Upper lobe of right lung (tissue), 1 donor: Measurements from ENCODE around the gene TBCD. TPM values are rescaled to one million over a fixed set of nuclear protein-coding genes. Genes with fewer than 3 reads are reported as not detected.

Experiments
- ATAC-seq: fragments of 200-7000 bp; cut with Tn5 transposase; one replicate; pipeline ENCODE4 v1.9.1; 2020; ENCODE audit warnings: mild to moderate bottlenecking, moderate library complexity
- DNase-seq: peaks from one replicate; pipeline ENCODE4 v3.0.0-alpha.2; 2020
- H3K27ac ChIP-seq: fragments of 200-600 bp; one replicate; pipeline ENCODE4 v1.8.0; 2022
- H3K27me3 ChIP-seq: fragments of 200-600 bp; one replicate; pipeline ENCODE4 v1.8.0; 2022; ENCODE audit warnings: mild to moderate bottlenecking
- H3K36me3 ChIP-seq: fragments of 200-600 bp; one replicate; pipeline ENCODE4 v1.8.0; 2022
- H3K4me1 ChIP-seq: fragments of 200-600 bp; one replicate; pipeline ENCODE4 v1.8.0; 2022
- H3K4me3 ChIP-seq: fragments of 200-600 bp; one replicate; pipeline ENCODE4 v1.8.0; 2022; ENCODE audit warnings: mild to moderate bottlenecking
- H3K9me3 ChIP-seq: fragments of 200-600 bp; one replicate; pipeline ENCODE4 v1.8.0; 2022
- CTCF ChIP-seq: fragments of 200-600 bp; IDR thresholded peaks from one replicate; pipeline ENCODE4 v1.8.0; 2022; ENCODE audit warnings: antibody characterized with exemption
- intact Hi-C: fragments of 100-400 bp; cut with DNase I; formaldehyde crosslinking; loops from one replicate; pipeline ENCODE4 v1.11.0; 2022
- total RNA-seq: library from RNA; stranded (reverse); fragmentation: NEBNext Ultra II Directional; extraction: Animal tissue kit (Norgen Biotek cat#: 25700); gene quantifications from one replicate; pipeline ENCODE4 v1.2.1, GENCODE V29; 2021
- donor health status: DM: no; HTN: yes; CAD: no; lungs with severe emphysema.

The TBCD gene
- total RNA-seq, 1 donor from 2014 or later, result 84.5 TPM

DNA sequence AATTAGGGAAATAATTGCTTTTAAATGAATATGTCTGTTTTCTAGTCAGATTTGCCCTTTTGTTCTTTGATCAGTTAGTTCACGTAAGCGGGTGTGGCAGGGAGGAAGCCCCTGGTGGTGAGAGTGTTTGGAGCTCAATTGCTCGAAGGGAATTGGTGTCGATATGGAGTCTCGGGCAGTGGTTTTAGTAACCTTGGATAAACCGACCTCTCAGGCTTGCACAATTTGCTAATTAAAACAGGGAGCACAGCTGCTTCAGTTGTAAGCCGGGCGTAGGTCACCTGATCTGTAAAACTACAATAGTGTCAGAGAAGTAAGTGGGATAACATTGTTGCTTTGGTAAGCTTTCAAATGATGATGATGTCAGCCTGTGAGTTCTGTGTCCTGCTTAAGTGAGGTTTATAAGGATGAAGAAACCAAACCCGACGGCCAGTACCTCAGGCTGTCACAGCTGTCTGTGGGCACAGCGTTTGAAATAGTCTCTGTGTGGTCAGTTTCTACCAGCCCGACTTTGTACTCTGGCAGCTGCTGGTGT, 85.0 kb downstream of the TBCD start:
- Histone ChIP-seq H3K9me3 (no peaks in the 10 kb centered on the region), H3K36me3 (peaks cover 6% of the 10 kb centered on the region), H3K27me3 (no peaks in the 10 kb centered on the region), H3K4me1 (peaks cover 20% of the 10 kb centered on the region), H3K27ac (peak overlapping the region; percentile 80), H3K4me3 (no peak overlapping the region)
- ATAC-seq (peak; percentile 4), DNase-seq (peak; percentile 39)
- intact Hi-C loops, result no loop called here
- TF ChIP-seq CTCF, result no peak

DNA sequence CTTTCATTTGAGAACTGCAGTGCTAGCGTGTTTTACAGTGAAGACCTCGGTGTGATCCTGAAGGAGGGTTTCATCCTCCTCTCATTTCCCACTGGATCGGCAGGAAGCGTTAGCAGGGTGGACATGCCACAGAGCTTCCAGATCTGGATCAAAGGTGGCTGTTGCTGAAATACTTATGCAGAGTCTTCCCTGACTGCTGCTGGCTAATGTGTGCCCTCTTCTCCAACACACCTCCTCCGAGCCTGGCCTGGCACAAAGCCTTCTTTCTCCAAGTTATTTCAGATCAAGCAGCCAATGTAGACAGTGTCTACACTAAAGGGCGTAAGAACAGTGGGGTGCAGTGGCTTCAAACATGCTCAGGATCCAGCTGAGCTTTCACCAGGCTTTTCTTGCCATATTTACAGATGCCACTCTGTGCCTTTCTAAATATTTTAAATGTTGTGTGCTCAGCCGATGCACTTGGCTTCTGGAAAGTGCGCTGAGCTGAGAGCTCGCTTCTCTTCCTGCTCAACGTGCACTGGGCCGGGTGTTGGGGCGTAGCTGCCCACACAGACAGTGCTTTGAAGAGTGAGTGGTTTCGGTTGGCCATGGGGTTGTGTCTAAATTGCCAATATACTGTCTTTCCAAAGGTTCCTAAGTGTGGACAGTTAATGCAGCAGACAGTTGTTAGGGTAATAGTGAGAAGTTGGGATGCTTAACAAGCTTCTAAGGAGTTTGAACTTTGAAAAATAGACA, 85.9 kb downstream of the TBCD start:
- Histone ChIP-seq H3K27me3 (no peaks in the 10 kb centered on the region), H3K9me3 (no peaks in the 10 kb centered on the region), H3K4me3 (peak overlapping the region; percentile 16), H3K36me3 (no peaks in the 10 kb centered on the region), H3K4me1 (peaks cover 20% of the 10 kb centered on the region), H3K27ac (peak overlapping the region; percentile 80)
- TF ChIP-seq CTCF, result no peak
- ATAC-seq (peak; percentile 57), DNase-seq (peak; percentile 69)
- intact Hi-C loops, result no loop called here

DNA sequence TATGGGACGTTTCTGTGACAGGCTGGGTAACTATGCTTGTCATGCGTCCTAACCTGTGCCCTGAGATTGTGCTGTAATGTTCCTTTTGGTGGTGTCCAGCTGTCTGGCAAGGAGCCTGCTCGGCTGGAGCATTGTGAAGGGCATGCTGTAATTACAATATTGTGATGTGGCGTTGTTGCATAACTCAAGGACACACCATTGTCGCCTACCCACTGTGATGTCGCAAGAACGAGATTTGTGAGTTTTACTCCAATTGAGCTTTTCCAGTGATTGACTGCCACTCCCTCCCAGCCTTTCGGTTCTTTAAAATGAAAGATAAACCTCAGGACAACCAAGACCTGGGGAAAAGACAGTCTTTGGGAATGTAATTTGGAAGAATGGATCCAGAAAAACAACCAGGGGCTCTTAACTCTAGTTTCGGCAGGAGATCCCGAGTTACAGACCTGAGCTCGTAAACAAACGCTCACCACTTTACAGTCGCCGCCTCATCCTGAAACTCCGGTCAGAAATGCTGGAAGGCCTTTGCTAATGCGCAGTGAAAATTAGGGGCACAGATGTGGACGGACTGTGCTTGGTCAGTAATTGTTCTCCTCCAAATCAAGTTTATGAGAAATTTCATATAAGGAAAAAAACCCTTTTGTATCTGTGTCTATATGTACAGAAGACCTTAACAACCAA, 86.7 kb downstream of the TBCD start:
- TF ChIP-seq CTCF, result no peak
- no peaks in the 10 kb centered on the region for H3K27me3 ChIP-seq
- DNase-seq (peak; percentile 91), ATAC-seq (peak; percentile 85)
- H3K4me3 ChIP-seq, result peak overlapping the region; percentile 42
- H3K9me3 ChIP-seq, result no peaks in the 10 kb centered on the region
- peaks cover 20% of the 10 kb centered on the region for H3K4me1 ChIP-seq
- H3K27ac ChIP-seq, result peak overlapping the region; percentile 80
- intact Hi-C loops, result no loop called here
- no peaks in the 10 kb centered on the region for H3K36me3 ChIP-seq

DNA sequence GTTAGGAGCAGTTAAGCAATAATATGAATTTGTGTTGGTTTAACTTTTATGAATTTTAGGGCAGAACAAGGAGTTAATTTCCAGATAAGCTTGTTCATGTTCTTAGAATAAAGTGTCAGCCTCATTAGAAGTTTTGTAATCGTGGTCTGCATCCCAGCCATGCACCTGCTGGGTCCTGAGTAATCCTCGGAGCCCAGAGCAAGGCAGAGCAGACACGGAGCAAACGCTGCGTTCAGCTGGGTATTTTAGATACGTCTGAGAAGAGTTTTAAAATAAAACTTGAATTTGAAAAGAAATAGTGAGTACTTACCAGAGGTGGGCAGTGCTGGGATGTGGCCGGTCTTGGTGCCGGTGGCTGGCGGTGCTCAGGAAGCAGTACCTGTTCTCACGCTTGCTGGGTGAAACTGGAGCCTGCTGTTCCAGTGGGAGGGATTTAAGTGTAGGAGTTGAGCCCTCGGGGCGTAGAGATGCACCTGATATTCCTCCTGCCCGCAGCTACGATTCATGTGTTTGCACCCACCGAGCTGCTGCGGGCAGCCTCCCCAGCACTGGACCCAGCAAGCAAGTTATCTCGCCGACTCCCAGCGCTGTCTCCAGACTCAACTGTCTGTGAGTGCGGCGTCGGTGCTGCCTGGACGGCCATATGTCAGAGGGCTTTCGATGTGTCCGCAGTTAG, 87.9 kb downstream of the TBCD start, which contains the start of gene ZNF750:
Gene ZNF750, minus strand, starts transcription at position 406 of the 676 bp plus-strand sequence. CDS start 7,568 bp downstream, outside the sequence.
- ATAC-seq, result peak; percentile 56
- intact Hi-C loops, result no loop called here
- no peaks in the 10 kb centered on the region for H3K27me3 ChIP-seq
- no peaks in the 10 kb centered on the region for H3K9me3 ChIP-seq
- H3K27ac ChIP-seq, result peak within 1 kb of the TSS; percentile 80
- peak; percentile 78 for DNase-seq
- no peaks in the 10 kb centered on the region for H3K36me3 ChIP-seq
- peak within 1 kb of the TSS; percentile 42 for H3K4me3 ChIP-seq
- peaks cover 20% of the 10 kb centered on the region for H3K4me1 ChIP-seq
- no peak for TF ChIP-seq CTCF

GRCh38 chr17:82840431-82840831, 88.6 kb downstream of the TBCD start:
- Histone ChIP-seq H3K4me1 (peaks cover 20% of the 10 kb centered on the region), H3K36me3 (no peaks in the 10 kb centered on the region), H3K27ac (no peak overlapping the region), H3K9me3 (no peaks in the 10 kb centered on the region), H3K4me3 (no peak overlapping the region), H3K27me3 (no peaks in the 10 kb centered on the region)
- DNase-seq, result peak; percentile 65
- ATAC-seq, result no peak
- TF ChIP-seq CTCF, result no peak
- intact Hi-C loops, result no loop called here
